Mucosa of descending colon (tissue), 3 donors: ENCODE measurements around the gene FBLN1. TPM values are rescaled to one million over a fixed set of nuclear protein-coding genes. Genes with fewer than 3 reads are reported as not detected.

Source experiments
- ATAC-seq: fragments of 200-7000 bp; cut with Tn5 transposase; one replicate; pipeline ENCODE4 v1.9.1; 2020; ENCODE audit warnings: mild to moderate bottlenecking, moderate library complexity
- DNase-seq, 3 donors: peaks; one replicate each; pipeline ENCODE4 v3.0.0-alpha.2; 2020
- H3K36me3 ChIP-seq: fragments of 200-600 bp; one replicate; pipeline ENCODE4 v1.8.0; 2021; ENCODE audit warnings: low read depth, mild to moderate bottlenecking
- H3K4me1 ChIP-seq: fragments of 200-600 bp; one replicate; pipeline ENCODE4 v1.8.0; 2021; ENCODE audit warnings: low read depth, mild to moderate bottlenecking
- H3K4me3 ChIP-seq: fragments of 200-600 bp; one replicate; pipeline ENCODE4 v1.8.0; 2021; ENCODE audit warnings: mild to moderate bottlenecking
- H3K9me3 ChIP-seq: fragments of 200-600 bp; one replicate; pipeline ENCODE4 v1.8.0; 2021; ENCODE audit warnings: mild to moderate bottlenecking
- intact Hi-C, 2 donors: fragments of 100-400 bp; cut with DNase I in 1 of 2; cut with micrococcal nuclease in 1 of 2; formaldehyde crosslinking; loops; one replicate each; pipeline versions ENCODE4 v1.11.0 to v1.11.1; 2022; cut with DNase I, micrococcal nuclease
- long read RNA-seq, 2 donors: library from polyadenylated mRNA; unstranded; transcript quantifications; one replicate each; pipeline ENCODE4 v2.0.0, GENCODE V29; 2019 to 2021
- total RNA-seq, 3 donors: library from RNA; stranded (reverse); fragmentation: NEBNext Ultra II Directional in 2 of 3; extraction: Animal tissue kit (Norgen Biotek cat#: 25700) in 2 of 3; gene quantifications; one replicate each; pipeline versions ENCODE4 v1.2.1 to v1.2.4, GENCODE V29; 2021 to 2023
- TF ChIP-seq, protein P1 (sequence below): fragments of 200-600 bp; IDR thresholded peaks from one replicate; pipeline ENCODE4 v1.8.0; 2022; ENCODE audit warnings: antibody characterized with exemption, mild to moderate bottlenecking
- donor health status: DM: no; HTN: no; CAD: no; lungs with moderate emphysema.
- donor health status: DM: no; HTN: no; CAD: no.
- donor health status: DM: no; HTN: yes; CAD: no.

Gene FBLN1, protein sequence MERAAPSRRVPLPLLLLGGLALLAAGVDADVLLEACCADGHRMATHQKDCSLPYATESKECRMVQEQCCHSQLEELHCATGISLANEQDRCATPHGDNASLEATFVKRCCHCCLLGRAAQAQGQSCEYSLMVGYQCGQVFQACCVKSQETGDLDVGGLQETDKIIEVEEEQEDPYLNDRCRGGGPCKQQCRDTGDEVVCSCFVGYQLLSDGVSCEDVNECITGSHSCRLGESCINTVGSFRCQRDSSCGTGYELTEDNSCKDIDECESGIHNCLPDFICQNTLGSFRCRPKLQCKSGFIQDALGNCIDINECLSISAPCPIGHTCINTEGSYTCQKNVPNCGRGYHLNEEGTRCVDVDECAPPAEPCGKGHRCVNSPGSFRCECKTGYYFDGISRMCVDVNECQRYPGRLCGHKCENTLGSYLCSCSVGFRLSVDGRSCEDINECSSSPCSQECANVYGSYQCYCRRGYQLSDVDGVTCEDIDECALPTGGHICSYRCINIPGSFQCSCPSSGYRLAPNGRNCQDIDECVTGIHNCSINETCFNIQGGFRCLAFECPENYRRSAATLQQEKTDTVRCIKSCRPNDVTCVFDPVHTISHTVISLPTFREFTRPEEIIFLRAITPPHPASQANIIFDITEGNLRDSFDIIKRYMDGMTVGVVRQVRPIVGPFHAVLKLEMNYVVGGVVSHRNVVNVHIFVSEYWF
- 100 to 1,000 TPM in 1 of 3 donors, 10 to 100 TPM in 2; 34.1 to 198 (median 88.3) TPM for total RNA-seq
- long read RNA-seq, donor 1, transcript FBLN1-202 (17 exons, 2,896 nt) = minor isoform, 171 of 444 reads
- long read RNA-seq, donor 1, transcript FBLN1-201 (15 exons, 2,251 nt) = major isoform, 209 of 444 reads
- long read RNA-seq, donor 1, partial matches to known transcripts = 41 of 444 reads
- long read RNA-seq, donor 1, other reads (novel, unspliced or antisense) = 21 of 444 reads
- long read RNA-seq, donor 2, transcript FBLN1-201 (15 exons, 2,251 nt) = major isoform, 37 of 90 reads
- long read RNA-seq, donor 2, transcript FBLN1-202 (17 exons, 2,896 nt) = minor isoform, 35 of 90 reads
- long read RNA-seq, donor 2, partial matches to known transcripts = 4 of 90 reads
- long read RNA-seq, donor 2, other reads (novel, unspliced or antisense) = 12 of 90 reads

DNA sequence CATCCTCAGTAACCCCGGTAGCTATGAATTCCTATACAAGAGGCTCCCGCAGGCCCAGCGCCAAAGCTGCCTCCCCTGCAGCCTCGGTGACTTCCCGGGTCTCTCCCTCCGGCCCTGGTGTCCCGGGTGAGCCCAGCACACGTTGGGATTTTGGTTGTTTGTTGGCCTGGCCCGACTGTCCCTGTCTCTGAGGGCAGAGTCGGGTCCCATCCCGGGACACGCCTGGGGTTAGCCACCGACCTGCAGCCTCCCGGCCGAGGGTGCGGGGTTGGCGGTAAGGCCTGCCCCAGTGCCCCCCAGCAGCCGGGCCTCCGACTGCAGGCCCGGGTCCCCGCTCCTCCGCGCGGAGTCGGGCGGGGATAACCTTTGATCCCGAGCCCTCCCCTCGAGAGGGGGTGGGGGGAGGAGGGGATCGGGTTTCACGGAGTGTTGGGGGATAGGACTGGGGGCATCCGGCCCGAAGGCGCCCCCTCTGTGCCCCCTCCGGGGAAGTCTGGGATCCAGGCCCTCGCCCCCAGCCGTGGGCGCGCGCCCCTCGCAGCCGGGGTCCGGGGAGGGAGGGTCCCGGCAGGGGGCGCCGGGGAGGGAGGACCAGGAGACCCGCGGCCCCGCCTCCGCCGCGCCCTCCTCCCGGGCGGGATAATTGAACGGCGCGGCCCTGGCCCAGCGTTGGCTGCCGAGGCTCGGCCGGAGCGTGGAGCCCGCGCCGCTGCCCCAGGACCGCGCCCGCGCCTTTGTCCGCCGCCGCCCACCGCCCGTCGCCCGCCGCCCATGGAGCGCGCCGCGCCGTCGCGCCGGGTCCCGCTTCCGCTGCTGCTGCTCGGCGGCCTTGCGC is at the start of gene FBLN1:
TSS of gene FBLN1 (plus strand) at position 669 of the 835 bp plus-strand sequence. CDS start at position 772, 103 bp downstream.
- Histone ChIP-seq H3K4me3 (no peak within 1 kb of the TSS), H3K36me3 (no peaks in the 10 kb centered on the region), H3K9me3 (no peaks in the 10 kb centered on the region), H3K4me1 (peaks cover 5% of the 10 kb centered on the region)
- DNase-seq (peak in 2 of 3 donors; percentile 35 to 52), ATAC-seq (peak; percentile 45)
- intact Hi-C loops = no loop called here
- TF ChIP-seq, protein P1, sequence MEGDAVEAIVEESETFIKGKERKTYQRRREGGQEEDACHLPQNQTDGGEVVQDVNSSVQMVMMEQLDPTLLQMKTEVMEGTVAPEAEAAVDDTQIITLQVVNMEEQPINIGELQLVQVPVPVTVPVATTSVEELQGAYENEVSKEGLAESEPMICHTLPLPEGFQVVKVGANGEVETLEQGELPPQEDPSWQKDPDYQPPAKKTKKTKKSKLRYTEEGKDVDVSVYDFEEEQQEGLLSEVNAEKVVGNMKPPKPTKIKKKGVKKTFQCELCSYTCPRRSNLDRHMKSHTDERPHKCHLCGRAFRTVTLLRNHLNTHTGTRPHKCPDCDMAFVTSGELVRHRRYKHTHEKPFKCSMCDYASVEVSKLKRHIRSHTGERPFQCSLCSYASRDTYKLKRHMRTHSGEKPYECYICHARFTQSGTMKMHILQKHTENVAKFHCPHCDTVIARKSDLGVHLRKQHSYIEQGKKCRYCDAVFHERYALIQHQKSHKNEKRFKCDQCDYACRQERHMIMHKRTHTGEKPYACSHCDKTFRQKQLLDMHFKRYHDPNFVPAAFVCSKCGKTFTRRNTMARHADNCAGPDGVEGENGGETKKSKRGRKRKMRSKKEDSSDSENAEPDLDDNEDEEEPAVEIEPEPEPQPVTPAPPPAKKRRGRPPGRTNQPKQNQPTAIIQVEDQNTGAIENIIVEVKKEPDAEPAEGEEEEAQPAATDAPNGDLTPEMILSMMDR = no peak

DNA sequence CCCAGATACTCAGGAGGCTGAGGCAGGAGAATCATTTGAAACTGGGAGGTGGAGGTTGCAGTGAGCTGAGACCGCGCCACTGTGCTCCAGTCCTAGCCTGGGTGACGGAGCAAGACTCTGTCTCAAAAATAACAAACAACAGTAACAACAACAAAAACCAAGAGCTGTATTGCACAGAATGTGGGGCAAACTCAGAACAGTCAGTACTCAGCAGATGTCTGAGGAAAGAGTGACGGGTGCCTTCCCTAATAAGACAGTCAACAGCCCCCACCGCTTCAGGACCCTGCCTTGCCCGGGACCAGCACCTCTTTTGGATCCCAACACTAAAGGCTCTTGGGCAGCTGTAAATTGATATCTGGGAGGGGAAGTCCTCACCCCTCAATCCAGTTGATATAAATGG is 48.9 kb upstream of the FBLN1 start:
- Histone ChIP-seq H3K36me3 (no peaks in the 10 kb centered on the region), H3K9me3 (no peaks in the 10 kb centered on the region), H3K4me3 (no peak overlapping the region), H3K4me1 (no peaks in the 10 kb centered on the region)
- no peak for DNase-seq
- intact Hi-C loops = no loop called here
- ATAC-seq = no peak
- TF ChIP-seq, protein P1 = no peak

DNA sequence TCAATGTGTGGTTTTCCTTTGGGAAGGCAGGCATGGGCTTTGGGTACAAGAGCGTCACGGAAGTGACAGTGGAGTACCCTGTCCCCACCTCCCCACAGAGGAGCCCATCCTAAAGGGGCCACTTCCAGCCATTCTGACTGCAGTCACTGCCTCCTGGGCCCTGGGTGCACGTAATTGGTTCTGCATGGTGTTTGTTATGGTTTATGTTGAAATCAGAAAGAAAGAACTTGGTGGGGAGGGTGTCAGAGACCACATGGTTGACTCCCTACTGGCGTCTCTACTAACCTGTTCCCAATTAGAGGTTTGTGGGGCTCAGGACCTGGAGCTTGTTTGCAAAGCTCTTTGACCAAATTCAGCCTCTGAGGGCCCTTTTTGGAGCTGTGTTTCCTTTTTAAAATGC is 48.4 kb upstream of the FBLN1 start:
- TF ChIP-seq, protein P1 = no peak
- no peaks in the 10 kb centered on the region for H3K4me1 ChIP-seq
- ATAC-seq (no peak), DNase-seq (no peak)
- H3K4me3 ChIP-seq = no peak overlapping the region
- no peaks in the 10 kb centered on the region for H3K9me3 ChIP-seq
- intact Hi-C loops = no loop called here
- no peaks in the 10 kb centered on the region for H3K36me3 ChIP-seq

DNA sequence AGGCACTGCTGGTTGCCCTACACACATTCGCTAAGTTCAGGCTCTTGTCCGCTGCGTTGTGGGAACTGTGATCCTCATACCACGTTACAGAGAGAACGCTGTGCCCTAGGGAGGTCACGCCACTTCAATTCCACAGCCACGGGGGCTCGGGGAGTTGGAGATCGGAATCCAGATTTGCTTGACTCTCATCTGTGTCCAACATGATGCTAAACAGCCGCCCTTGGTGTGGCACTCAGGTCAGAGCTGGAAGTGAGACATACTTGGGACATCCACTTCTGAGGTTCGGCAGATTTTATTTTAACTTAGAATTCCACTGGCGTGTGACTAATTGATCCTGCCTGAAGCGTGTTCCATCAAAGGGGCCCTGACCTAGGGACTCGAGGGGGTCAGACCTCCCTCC is 47.5 kb upstream of the FBLN1 start:
- Histone ChIP-seq H3K4me1 (no peaks in the 10 kb centered on the region), H3K4me3 (no peak overlapping the region), H3K36me3 (no peaks in the 10 kb centered on the region), H3K9me3 (no peaks in the 10 kb centered on the region)
- TF ChIP-seq, protein P1 = no peak
- DNase-seq (no peak), ATAC-seq (no peak)
- intact Hi-C loops = no loop called here

DNA sequence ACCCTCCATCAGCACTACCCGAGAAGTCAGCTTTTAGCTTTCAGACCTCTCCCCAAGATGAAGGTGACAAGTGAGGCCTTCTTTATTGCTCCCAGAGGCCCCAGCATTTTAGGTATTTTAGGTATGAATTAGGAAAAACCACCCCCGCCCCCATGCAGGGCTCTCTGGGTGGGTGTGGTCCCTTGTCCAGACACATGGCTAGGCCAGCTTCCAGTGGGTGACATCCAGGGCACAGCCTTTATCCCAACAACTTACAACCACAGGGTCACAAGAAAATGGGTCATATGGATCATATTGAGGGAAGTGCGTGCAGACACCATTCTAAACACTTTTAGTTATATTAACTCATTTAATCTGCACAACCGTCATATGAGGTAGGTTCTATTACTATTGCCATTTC is 47.1 kb upstream of the FBLN1 start:
- no peaks in the 10 kb centered on the region for H3K36me3 ChIP-seq
- TF ChIP-seq, protein P1 = no peak

More for the DNA sequence above, 47.1 kb upstream of the FBLN1 start:
- ATAC-seq = no peak
- DNase-seq = no peak
- intact Hi-C loops = no loop called here
- H3K4me1 ChIP-seq = no peaks in the 10 kb centered on the region
- no peaks in the 10 kb centered on the region for H3K9me3 ChIP-seq
- no peak overlapping the region for H3K4me3 ChIP-seq
